T-cell (primary cell): Measurements from ENCODE around the gene ZBTB42. TPM values are rescaled to one million over a fixed set of nuclear protein-coding genes. Genes with fewer than 3 reads are reported as not detected.

Experiments
- ATAC-seq, 4 experiments: fragments of 200-7000 bp in 3 of 4; fragments of 150-1000 bp in 1 of 4; cut with Tn5 transposase; replicated peaks in 1 of 4; 1 replicate in 3 of 4; 2 replicates in 1 of 4; pipeline ENCODE4 v1.10.0; 2021; ENCODE audit warnings: moderate library complexity in 3 of 4, mild to moderate bottlenecking in 2 of 4, moderate number of reproducible peaks in 1 of 4
- CTCF ChIA-PET, 2 donors: fragments of 300-600 bp; sonication (Branson Sonifier 250); formaldehyde crosslinking; loops; one replicate each; lab custom pipeline; 2022; ENCODE audit warnings: antibody characterized with exemption in 2 of 2; lab: Charles Lee
- POLR2A ChIA-PET, 2 donors: fragments of 300-600 bp; sonication (Branson Sonifier 250); formaldehyde crosslinking; loops; one replicate each; lab custom pipeline; 2022; ENCODE audit warnings: antibody characterized with exemption in 2 of 2; lab: Charles Lee
- DNase-seq, 35 experiments: peaks; one replicate each; pipeline versions ENCODE4 v3.0.0 to v3.0.0-alpha.2; 2013 to 2023
- H3K27ac ChIP-seq: one replicate; pipeline ENCODE4 v1.5.1; 2013; ENCODE audit warnings: low read length
- H3K27me3 ChIP-seq, 2 experiments: replicated peaks in 1 of 2; 1 replicate in 1 of 2; 2 replicates in 1 of 2; pipeline versions ENCODE4 v1.6.1 to v1.7.0; 2013; ENCODE audit warnings: low read length in 1 of 2, mixed read lengths in 1 of 2; ENCODE audit not compliant: control insufficient read depth in 2 of 2, insufficient read depth in 2 of 2; ENCODE audit errors: extremely low read depth in 1 of 2
- H3K36me3 ChIP-seq, 2 donors: 1 replicate in 1 of 2; 2 replicates in 1 of 2; pipeline versions ENCODE4 v1.6.1 to v1.7.0; 2013; ENCODE audit warnings: low read length in 1 of 2; ENCODE audit not compliant: control insufficient read depth in 2 of 2, insufficient read depth in 1 of 2; ENCODE audit errors: extremely low read depth in 1 of 2
- H3K4me1 ChIP-seq, 2 experiments: 1 replicate in 1 of 2; 2 replicates in 1 of 2; pipeline versions ENCODE4 v1.6.1 to v1.7.0; 2013; ENCODE audit warnings: low read length in 2 of 2, mixed read lengths in 1 of 2; ENCODE audit not compliant: insufficient read depth in 2 of 2, control insufficient read depth in 1 of 2; ENCODE audit errors: extremely low read depth in 1 of 2
- H3K4me3 ChIP-seq, 2 donors: 1 replicate in 1 of 2; 2 replicates in 1 of 2; pipeline versions ENCODE4 v1.5.1 to v1.7.0; 2013; ENCODE audit warnings: mild to moderate bottlenecking in 2 of 2, low read length in 1 of 2, moderate library complexity in 1 of 2; ENCODE audit not compliant: control insufficient read depth in 1 of 2; ENCODE audit errors: extremely low read depth in 1 of 2
- H3K9me3 ChIP-seq: 2 replicates; pipeline ENCODE4 v1.7.0; 2013
- H3K27ac Mint-ChIP-seq, 2 donors: one replicate each; pipeline ENCODE4 v1.8.0; 2020 to 2021; ENCODE audit warnings: mild to moderate bottlenecking in 2 of 2, mixed read lengths in 2 of 2
- H3K27me3 Mint-ChIP-seq, 2 donors: one replicate each; pipeline ENCODE4 v1.8.0; 2021 to 2022; ENCODE audit warnings: mixed read lengths in 2 of 2
- H3K36me3 Mint-ChIP-seq: one replicate; pipeline ENCODE4 v1.8.0; 2021; ENCODE audit warnings: mixed read lengths
- H3K4me1 Mint-ChIP-seq, 3 donors: one replicate each; pipeline ENCODE4 v1.8.0; 2020 to 2022; ENCODE audit warnings: mixed read lengths in 3 of 3, mild to moderate bottlenecking in 1 of 3
- H3K4me3 Mint-ChIP-seq, 3 donors: one replicate each; pipeline ENCODE4 v1.8.0; 2020 to 2022; ENCODE audit warnings: mild to moderate bottlenecking in 3 of 3, mixed read lengths in 3 of 3, moderate library complexity in 3 of 3
- H3K9me3 Mint-ChIP-seq, 3 donors: one replicate each; pipeline ENCODE4 v1.8.0; 2020 to 2022; ENCODE audit warnings: mixed read lengths in 3 of 3
- WGBS: methylation state at CpG from one replicate; pipeline ENCODE4 v1.1.5; 2013; ENCODE audit warnings: missing lambda C conversion rate; ENCODE audit not compliant: insufficient coverage; 5-methylcytosine and 5-hydroxymethylcytosine counted together
- total RNA-seq, 35 experiments: library from RNA in 6 of 35; stranded (reverse) in 6 of 35; fragments of 120-200 nt in 1 of 35; gene quantifications; one replicate each; pipeline versions ENCODE4 v1.2.1 to v1.2.4 and lab custom pipeline; 2013 to 2026

Gene ZBTB42
- total RNA-seq (10 to 100 TPM in 1 of 5 donors, 1 to 10 TPM in 4; 3.5 to 10.5 (median 9.4) TPM), total RNA-seq (lab: John Stamatoyannopoulos, UW) (4.3 to 19.8 (median 8.7) reads per million in 29 experiments)
- 3.8 TPM for total RNA-seq (2013)

DNA sequence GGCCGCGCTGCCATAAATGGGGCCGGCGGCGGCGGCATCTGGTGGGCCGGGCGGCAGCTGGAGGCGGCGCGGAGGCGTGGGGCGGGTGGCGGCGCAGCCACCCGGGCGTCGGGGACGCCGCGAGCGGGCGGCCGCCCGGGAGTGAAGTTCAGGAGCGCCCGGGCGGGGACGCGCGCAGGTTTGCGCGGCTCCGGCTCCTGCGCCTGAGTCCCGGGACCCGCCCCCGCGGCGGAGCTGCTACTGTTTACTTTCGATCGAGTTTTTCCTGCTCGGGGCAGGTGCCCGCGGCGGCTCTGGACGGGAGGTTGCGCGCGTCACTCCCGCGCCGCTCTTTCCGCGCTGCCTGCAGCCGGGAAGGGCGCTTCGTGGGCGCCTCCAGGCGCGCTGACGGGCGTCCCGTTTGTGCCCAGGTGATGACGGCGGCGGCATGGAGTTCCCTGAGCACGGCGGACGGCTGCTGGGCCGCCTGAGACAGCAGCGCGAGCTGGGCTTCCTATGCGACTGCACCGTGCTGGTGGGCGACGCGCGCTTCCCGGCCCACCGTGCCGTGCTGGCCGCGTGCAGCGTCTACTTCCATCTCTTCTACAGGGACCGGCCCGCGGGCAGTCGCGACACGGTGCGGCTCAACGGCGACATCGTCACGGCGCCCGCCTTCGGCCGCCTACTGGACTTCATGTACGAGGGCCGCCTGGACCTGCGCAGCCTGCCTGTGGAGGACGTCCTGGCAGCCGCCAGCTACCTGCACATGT lies at the start of gene ZBTB42:
Gene ZBTB42 (plus strand): TSS at position 331 of the 749 bp plus-strand sequence. CDS start 97 bp downstream, at position 428.
- peak; percentile 62 to 67 (median 65) for ATAC-seq
- Histone ChIP-seq H3K4me1 (peaks cover 11 to 49% of the 10 kb centered on the region in 2 experiments), H3K9me3 (no peaks in the 10 kb centered on the region), H3K36me3 (peaks cover 0 to 2% of the 10 kb centered on the region in 2 donors), H3K27ac (peak within 1 kb of the TSS; percentile 91), H3K4me3 (peak within 1 kb of the TSS; percentile 67 to 75), H3K27me3 (no peaks in the 10 kb centered on the region)
- Mint-ChIP-seq H3K27ac (peak within 1 kb of the TSS; percentile 87 to 88), H3K4me3 (peak within 1 kb of the TSS; percentile 85 to 87 (median 87)), H3K9me3 (no peaks in the 10 kb centered on the region), H3K4me1 (peaks cover 27 to 40% (median 34%) of the 10 kb centered on the region in 3 donors), H3K36me3 (no peaks in the 10 kb centered on the region), H3K27me3 (no peaks in the 10 kb centered on the region)
- DNase-seq = peak in 34 of 35 experiments; percentile 32 to 85 (median 54)
- WGBS = 1% methylated on average over 105 of the region's 105 CpGs
- ChIA-PET CTCF (no interaction called here), POLR2A (interaction anchor here in 1 of 2 donors (0.8 kb wide), 1 partner anchor 10 kb away, joined by 5 read pairs; no protein-coding TSS in a partner anchor)

DNA sequence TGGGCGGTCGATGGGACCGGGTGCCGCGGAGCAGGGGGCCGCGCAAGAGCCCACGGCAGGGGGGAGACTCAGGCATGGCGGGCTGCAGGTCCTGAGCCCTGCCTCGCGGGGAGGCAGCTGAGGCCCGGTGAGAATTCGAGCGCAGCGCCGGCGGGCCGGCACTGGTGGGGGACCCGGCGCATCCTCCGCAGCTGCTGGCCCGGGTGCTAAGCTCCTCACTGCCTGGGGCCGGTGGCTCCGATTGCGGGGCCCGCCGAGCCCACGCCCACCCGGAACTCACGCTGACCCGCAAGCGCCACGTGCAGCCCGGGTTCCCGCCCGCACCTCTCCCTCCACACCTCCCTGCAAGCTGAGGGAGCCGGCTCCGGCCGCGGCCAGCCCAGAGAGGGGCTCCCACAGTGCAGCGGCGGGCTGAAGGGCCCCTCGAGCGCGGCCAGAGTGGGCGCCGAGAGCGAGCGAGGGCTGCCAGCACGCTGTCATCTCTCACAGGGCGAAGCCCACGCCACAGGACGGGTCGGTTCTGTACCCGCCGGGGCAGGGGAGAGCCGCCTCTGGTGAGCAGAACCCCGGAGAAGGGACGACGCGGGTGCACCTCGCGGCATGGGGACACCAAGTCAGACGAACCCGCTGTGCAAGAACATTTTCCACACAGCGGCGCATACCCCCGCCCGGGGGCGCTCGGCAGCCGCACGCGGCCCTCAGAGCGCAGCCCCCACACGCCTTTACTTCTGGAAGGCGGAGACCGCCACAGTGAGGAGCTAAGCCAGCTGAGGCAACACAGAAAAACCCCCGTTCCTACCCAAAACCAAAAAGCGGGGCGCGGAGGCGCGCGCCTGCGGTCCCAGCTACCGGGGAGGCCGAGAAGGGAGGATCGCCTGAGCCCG lies 49.1 kb upstream of the ZBTB42 start:
- Histone ChIP-seq H3K4me1 (peaks cover 10 to 42% of the 10 kb centered on the region in 2 experiments), H3K4me3 (peak overlapping the region; percentile 74 to 86), H3K27ac (peak overlapping the region; percentile 65), H3K9me3 (no peaks in the 10 kb centered on the region), H3K27me3 (peaks cover 0 to 11% of the 10 kb centered on the region in 2 experiments), H3K36me3 (peaks cover 0 to 16% of the 10 kb centered on the region in 2 donors)
- DNase-seq = peak in 8 of 35 experiments; percentile 5 to 21 (median 16)
- Mint-ChIP-seq H3K27me3 (no peaks in the 10 kb centered on the region), H3K4me1 (peaks cover 29 to 40% (median 34%) of the 10 kb centered on the region in 3 donors), H3K9me3 (no peaks in the 10 kb centered on the region), H3K27ac (peak overlapping the region; percentile 84 to 93), H3K4me3 (peak overlapping the region; percentile 88 to 93 (median 90)), H3K36me3 (peaks cover 3% of the 10 kb centered on the region)
- 70% methylated on average over 47 of the region's 90 CpGs for WGBS
- ChIA-PET CTCF (interaction anchor here (0.6 to 1.7 kb wide), 8 partner anchors 11 to 756 kb away, joined by 3 to 11 read pairs (median 4); partner anchors contain the start of gene ADSS1 (in 1 of the 2)), POLR2A (interaction anchor here (0.8 to 1.3 kb wide), 2 partner anchors 12 to 19 kb away, joined by 3 to 4 read pairs; no protein-coding TSS in a partner anchor)
- ATAC-seq = no peak

DNA sequence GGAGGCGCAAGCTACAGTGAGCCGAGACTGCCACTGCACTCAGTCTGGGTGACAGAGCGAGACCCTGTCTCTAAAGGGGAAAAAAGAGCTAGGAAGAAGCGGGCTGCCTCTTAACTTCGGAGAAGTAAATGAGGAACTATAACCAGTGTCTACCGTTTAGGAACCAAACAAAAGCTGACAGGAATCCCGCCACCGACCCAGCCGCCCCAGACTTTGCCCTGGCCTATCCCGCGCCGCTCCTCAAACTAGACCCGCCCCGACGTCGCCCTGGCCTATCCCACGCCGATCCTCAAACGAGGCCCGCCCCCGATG lies 48.5 kb upstream of the ZBTB42 start:
- H3K27ac Mint-ChIP-seq = peak overlapping the region; percentile 84 to 93
- POLR2A ChIA-PET = interaction anchor here (0.8 to 1.3 kb wide), 2 partner anchors 12 to 18 kb away, joined by 3 to 4 read pairs; no protein-coding TSS in a partner anchor
- ATAC-seq = no peak
- H3K4me1 ChIP-seq = peaks cover 10 to 48% of the 10 kb centered on the region in 2 experiments
- H3K4me1 Mint-ChIP-seq = peaks cover 35 to 45% (median 39%) of the 10 kb centered on the region in 3 donors
- H3K27ac ChIP-seq = peak overlapping the region; percentile 65
- H3K27me3 Mint-ChIP-seq = no peaks in the 10 kb centered on the region
- CTCF ChIA-PET = interaction anchor here (0.6 to 1.7 kb wide), 9 partner anchors 10 to 619 kb away, joined by 3 to 11 read pairs (median 4); partner anchors contain the start of gene ADSS1 (in 1 of the 2)
- H3K27me3 ChIP-seq = peaks cover 0 to 11% of the 10 kb centered on the region in 2 experiments
- peaks cover 0 to 22% of the 10 kb centered on the region in 2 donors for H3K36me3 ChIP-seq
- no peaks in the 10 kb centered on the region for H3K9me3 Mint-ChIP-seq
- peak overlapping the region; percentile 88 to 93 (median 90) for H3K4me3 Mint-ChIP-seq
- H3K4me3 ChIP-seq = peak overlapping the region; percentile 74 to 86
- DNase-seq = no peak
- peaks cover 7% of the 10 kb centered on the region for H3K36me3 Mint-ChIP-seq
- no peaks in the 10 kb centered on the region for H3K9me3 ChIP-seq
- 1% methylated on average over 21 of the region's 21 CpGs for WGBS

DNA sequence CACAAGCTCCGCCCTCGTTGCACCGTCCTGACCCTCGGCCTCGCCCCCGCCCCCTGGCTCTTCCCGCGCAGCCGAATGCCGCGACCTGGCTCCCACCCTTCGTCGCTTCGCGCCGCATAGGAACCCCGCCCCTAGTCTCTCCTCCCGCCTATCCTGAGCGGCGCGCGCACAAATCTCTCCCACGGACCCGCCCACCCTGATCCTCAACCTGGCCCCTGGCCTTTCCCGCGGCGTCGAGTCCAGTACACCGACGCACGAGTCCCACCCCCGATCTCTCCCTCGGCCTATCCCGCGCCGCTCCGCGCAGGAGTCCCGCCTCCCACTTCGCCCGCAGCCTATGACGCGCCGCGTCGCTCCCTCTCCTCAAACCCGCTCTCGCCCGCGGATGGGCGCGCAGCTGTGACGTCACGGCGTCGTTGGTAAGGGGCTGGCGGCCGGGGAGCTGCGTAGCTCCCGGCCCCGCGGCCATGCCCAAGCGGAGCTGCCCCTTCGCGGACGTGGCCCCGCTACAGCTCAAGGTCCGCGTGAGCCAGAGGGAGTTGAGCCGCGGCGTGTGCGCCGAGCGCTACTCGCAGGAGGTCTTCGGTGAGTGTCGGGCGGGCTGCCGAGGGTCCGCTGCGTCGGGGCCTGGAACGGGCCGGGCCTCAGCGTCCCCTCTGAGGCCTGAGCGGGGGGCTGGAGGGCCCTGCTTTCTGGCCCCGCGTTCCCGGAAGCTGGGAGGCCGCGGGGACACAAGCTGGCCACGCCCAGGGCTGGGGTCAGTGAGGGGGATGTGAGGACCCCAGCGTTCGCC lies 48.0 kb upstream of the ZBTB42 start, which contains the start of gene SIVA1:
Gene SIVA1 (plus strand): TSS at position 413 of the 793 bp plus-strand sequence. CDS start 55 bp downstream, at position 468.
- H3K4me1 Mint-ChIP-seq = peaks cover 39 to 45% (median 40%) of the 10 kb centered on the region in 3 donors
- H3K4me3 ChIP-seq = peak within 1 kb of the TSS; percentile 76 to 86
- no peaks in the 10 kb centered on the region for H3K9me3 ChIP-seq
- H3K36me3 Mint-ChIP-seq = peaks cover 10% of the 10 kb centered on the region
- peaks cover 10 to 49% of the 10 kb centered on the region in 2 experiments for H3K4me1 ChIP-seq
- WGBS = under 1% methylated on average over 94 of the region's 95 CpGs
- peak within 1 kb of the TSS; percentile 84 to 93 for H3K27ac Mint-ChIP-seq
- DNase-seq (peak; percentile 97 to 100 (median 99)), ATAC-seq (peak; percentile 89 to 92 (median 92))
- no peaks in the 10 kb centered on the region for H3K9me3 Mint-ChIP-seq
- H3K27ac ChIP-seq = peak within 1 kb of the TSS; percentile 70
- peaks cover 0 to 7% of the 10 kb centered on the region in 2 experiments for H3K27me3 ChIP-seq
- H3K36me3 ChIP-seq = peaks cover 0 to 27% of the 10 kb centered on the region in 2 donors
- H3K27me3 Mint-ChIP-seq = no peaks in the 10 kb centered on the region
- H3K4me3 Mint-ChIP-seq = peak within 1 kb of the TSS; percentile 88 to 93 (median 90)
- POLR2A ChIA-PET = interaction anchor here (0.8 to 1.3 kb wide), 2 partner anchors 11 to 17 kb away, joined by 3 to 4 read pairs; no protein-coding TSS in a partner anchor
- CTCF ChIA-PET = interaction anchor here (0.6 to 1.7 kb wide), 11 partner anchors 10 to 618 kb away, joined by 3 to 11 read pairs (median 4); partner anchors contain the start of gene ADSS1 (in 1 of the 2)

DNA sequence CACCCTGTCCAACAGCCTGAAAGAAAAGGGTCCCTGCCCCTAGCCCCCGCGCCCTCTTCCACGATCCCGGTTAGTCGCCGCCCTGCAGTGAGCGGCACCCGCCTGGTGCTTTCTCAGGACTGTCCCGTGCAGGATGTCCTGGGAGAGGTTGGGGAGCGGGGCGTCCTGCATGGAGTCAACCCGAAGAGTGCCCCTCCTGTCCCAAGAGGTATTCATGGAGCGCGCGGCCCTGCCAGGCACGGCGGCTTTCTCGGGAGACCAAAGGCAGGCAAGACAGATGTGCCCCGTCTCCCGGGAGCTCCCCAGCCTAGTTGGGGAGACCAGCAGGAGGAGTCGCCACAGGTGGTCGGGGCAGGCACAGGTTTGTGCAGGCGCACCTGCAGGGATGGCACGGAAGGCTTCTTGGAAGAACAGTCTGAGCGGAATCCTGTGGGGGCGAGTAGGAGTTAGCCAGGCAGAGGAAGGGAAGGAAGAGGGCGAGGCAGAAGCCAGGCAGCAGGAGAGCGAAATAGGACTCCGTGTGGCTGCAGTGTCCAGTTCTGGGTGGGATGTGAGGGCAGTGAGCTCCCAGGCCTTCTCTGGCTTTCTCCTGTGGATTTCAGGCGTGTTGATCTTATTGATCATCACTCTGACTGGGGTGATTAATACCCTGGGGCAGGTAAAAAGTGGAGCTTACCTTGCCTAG lies 47.2 kb upstream of the ZBTB42 start:
- peak overlapping the region; percentile 76 to 86 for H3K4me3 ChIP-seq
- POLR2A ChIA-PET = no interaction called here
- H3K27ac ChIP-seq = peak overlapping the region; percentile 70
- Mint-ChIP-seq H3K27ac (peak overlapping the region; percentile 57 to 90), H3K4me3 (peak overlapping the region; percentile 88 to 93 (median 90)), H3K36me3 (peaks cover 10% of the 10 kb centered on the region), H3K4me1 (peaks cover 40 to 45% (median 43%) of the 10 kb centered on the region in 3 donors), H3K9me3 (no peaks in the 10 kb centered on the region), H3K27me3 (no peaks in the 10 kb centered on the region)
- H3K4me1 ChIP-seq = peaks cover 10 to 49% of the 10 kb centered on the region in 2 experiments
- CTCF ChIA-PET = interaction anchor here in 1 of 2 donors (0.6 to 1.7 kb wide), 6 partner anchors 13 to 617 kb away, joined by 3 to 11 read pairs (median 4); no protein-coding TSS in a partner anchor
- peaks cover 0 to 34% of the 10 kb centered on the region in 2 donors for H3K36me3 ChIP-seq
- DNase-seq (peak in 2 of 35 experiments; percentile 12 to 15), ATAC-seq (no peak)
- peaks cover 0 to 7% of the 10 kb centered on the region in 2 experiments for H3K27me3 ChIP-seq
- no peaks in the 10 kb centered on the region for H3K9me3 ChIP-seq
- 4% methylated on average over 24 of the region's 30 CpGs for WGBS
